ENCODE measurements around the gene COLGALT1.

COLGALT1 gene

DNA sequence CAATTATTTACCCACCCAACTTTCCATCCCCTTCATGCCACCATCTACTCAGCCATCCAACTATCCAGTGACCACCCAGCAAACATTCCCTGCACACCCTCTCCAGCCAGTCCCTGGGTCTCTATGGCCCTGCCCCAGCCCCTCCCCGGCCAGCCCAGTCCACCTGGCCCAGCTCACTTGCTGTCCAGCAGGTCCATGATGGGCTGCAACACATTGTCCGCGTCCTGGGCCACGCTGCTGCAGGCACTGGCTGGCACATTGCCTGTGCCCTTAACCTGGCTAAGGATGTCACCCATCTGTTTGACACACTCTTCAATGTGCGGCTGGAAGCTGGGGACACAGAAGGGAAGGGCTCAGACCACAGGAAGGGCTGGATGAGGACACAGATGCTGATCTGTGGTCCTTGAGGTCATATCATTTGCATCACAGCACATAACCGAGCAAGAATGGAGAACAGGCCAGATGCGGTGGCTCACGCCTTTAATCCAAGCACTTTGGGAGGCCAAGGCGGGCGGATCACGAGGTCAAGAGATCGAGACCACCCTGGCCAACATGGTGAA is 71.1 kb downstream of the COLGALT1 start:
- Histone ChIP-seq H3K27ac (ENCODE audit: low read depth in 2 of 2, low read length in 2 of 2) (no peak overlapping the region), H3K9me3 (ENCODE audit: control insufficient read depth in 2 of 2, low read length in 2 of 2) (no peaks in the 10 kb centered on the region), H3K27me3 (ENCODE audit: control insufficient read depth in 2 of 2, insufficient read depth in 2 of 2, low read length in 2 of 2) (no peaks in the 10 kb centered on the region), H3K4me3 (ENCODE audit: low read length in 2 of 2) (no peak overlapping the region), H3K9ac (ENCODE audit: low read depth in 1 of 2, low read length in 2 of 2) (no peak overlapping the region), H3K36me3 (ENCODE audit: control insufficient read depth in 2 of 2, insufficient read depth in 2 of 2, low read length in 2 of 2) (no peaks in the 10 kb centered on the region), H3K4me1 (ENCODE audit: control insufficient read depth in 2 of 2, insufficient read depth in 2 of 2, low read length in 2 of 2) (no peaks in the 10 kb centered on the region)

GRCh38 chr19:17627161-17627560 is 71.7 kb downstream of the COLGALT1 start:
- no peak overlapping the region for H3K4me3 ChIP-seq (ENCODE audit: low read length in 2 of 2)
- no peak overlapping the region for H3K9ac ChIP-seq (ENCODE audit: low read depth in 1 of 2, low read length in 2 of 2)
- H3K27me3 ChIP-seq (ENCODE audit: control insufficient read depth in 2 of 2, insufficient read depth in 2 of 2, low read length in 2 of 2), result no peaks in the 10 kb centered on the region
- H3K36me3 ChIP-seq (ENCODE audit: control insufficient read depth in 2 of 2, insufficient read depth in 2 of 2, low read length in 2 of 2), result no peaks in the 10 kb centered on the region
- no peak overlapping the region for H3K27ac ChIP-seq (ENCODE audit: low read depth in 2 of 2, low read length in 2 of 2)
- no peaks in the 10 kb centered on the region for H3K9me3 ChIP-seq (ENCODE audit: control insufficient read depth in 2 of 2, low read length in 2 of 2)
- no peaks in the 10 kb centered on the region for H3K4me1 ChIP-seq (ENCODE audit: control insufficient read depth in 2 of 2, insufficient read depth in 2 of 2, low read length in 2 of 2)

- H3K4me3 ChIP-seq (ENCODE audit: low read length in 2 of 2), result no peak overlapping the region
- H3K36me3 ChIP-seq (ENCODE audit: control insufficient read depth in 2 of 2, insufficient read depth in 2 of 2, low read length in 2 of 2), result no peaks in the 10 kb centered on the region
- H3K9ac ChIP-seq (ENCODE audit: low read depth in 1 of 2, low read length in 2 of 2), result no peak overlapping the region
- H3K27ac ChIP-seq (ENCODE audit: low read depth in 2 of 2, low read length in 2 of 2), result no peak overlapping the region
- no peaks in the 10 kb centered on the region for H3K27me3 ChIP-seq (ENCODE audit: control insufficient read depth in 2 of 2, insufficient read depth in 2 of 2, low read length in 2 of 2)
- no peaks in the 10 kb centered on the region for H3K4me1 ChIP-seq (ENCODE audit: control insufficient read depth in 2 of 2, insufficient read depth in 2 of 2, low read length in 2 of 2)
- no peaks in the 10 kb centered on the region for H3K9me3 ChIP-seq (ENCODE audit: control insufficient read depth in 2 of 2, low read length in 2 of 2)
These were observed 72.5 kb downstream of the COLGALT1 start for GRCh38 chr19:17627921-17628320.

DNA sequence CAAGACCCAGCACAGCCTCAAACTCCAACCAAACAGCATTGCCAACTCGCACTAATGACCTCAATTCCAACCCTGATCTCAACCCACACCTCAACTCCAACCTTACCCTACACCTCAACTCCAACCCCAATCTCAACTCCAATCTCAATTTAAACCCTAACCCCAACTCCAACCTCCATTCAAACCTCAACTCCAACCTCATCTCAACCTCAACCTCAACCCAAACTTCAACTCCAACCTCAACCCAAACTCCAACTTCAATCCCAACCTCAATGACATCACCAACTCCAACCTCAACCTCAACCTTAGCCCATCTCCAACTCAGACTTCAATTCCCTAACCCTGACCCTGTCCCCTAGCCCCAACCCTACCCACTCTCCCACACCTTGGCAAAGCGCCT is 74.3 kb downstream of the COLGALT1 start:
- no peak overlapping the region for H3K4me3 ChIP-seq (ENCODE audit: low read length in 2 of 2)
- no peak overlapping the region for H3K27ac ChIP-seq (ENCODE audit: low read depth in 2 of 2, low read length in 2 of 2)
- H3K27me3 ChIP-seq (ENCODE audit: control insufficient read depth in 2 of 2, insufficient read depth in 2 of 2, low read length in 2 of 2), result no peaks in the 10 kb centered on the region
- no peaks in the 10 kb centered on the region for H3K4me1 ChIP-seq (ENCODE audit: control insufficient read depth in 2 of 2, insufficient read depth in 2 of 2, low read length in 2 of 2)
- H3K9ac ChIP-seq (ENCODE audit: low read depth in 1 of 2, low read length in 2 of 2), result no peak overlapping the region
- no peaks in the 10 kb centered on the region for H3K36me3 ChIP-seq (ENCODE audit: control insufficient read depth in 2 of 2, insufficient read depth in 2 of 2, low read length in 2 of 2)
- no peaks in the 10 kb centered on the region for H3K9me3 ChIP-seq (ENCODE audit: control insufficient read depth in 2 of 2, low read length in 2 of 2)

- no peaks in the 10 kb centered on the region for H3K36me3 ChIP-seq (ENCODE audit: control insufficient read depth in 2 of 2, insufficient read depth in 2 of 2, low read length in 2 of 2)
These were observed 77.1 kb downstream of the COLGALT1 start for GRCh38 chr19:17632577-17632976.

More at GRCh38 chr19:17632577-17632976, 77.1 kb downstream of the COLGALT1 start:
- Histone ChIP-seq H3K4me3 (ENCODE audit: low read length in 2 of 2) (no peak overlapping the region), H3K9me3 (ENCODE audit: control insufficient read depth in 2 of 2, low read length in 2 of 2) (no peaks in the 10 kb centered on the region), H3K27me3 (ENCODE audit: control insufficient read depth in 2 of 2, insufficient read depth in 2 of 2, low read length in 2 of 2) (no peaks in the 10 kb centered on the region), H3K9ac (ENCODE audit: low read depth in 1 of 2, low read length in 2 of 2) (no peak overlapping the region), H3K4me1 (ENCODE audit: control insufficient read depth in 2 of 2, insufficient read depth in 2 of 2, low read length in 2 of 2) (no peaks in the 10 kb centered on the region), H3K27ac (ENCODE audit: low read depth in 2 of 2, low read length in 2 of 2) (no peak overlapping the region)

Measured in mucosa of rectum (tissue), 2 donors.